Activated effector memory CD4-positive, alpha-beta T cell treated with Interleukin-2 at 50 U/mL for 16 hours (primary cell): ENCODE data around the gene UVSSA.
"Not testable (repeated sequence)": the region's sequence is repeated elsewhere in the genome, so short reads cannot be mapped to it uniquely, and the experiment has no call there.

ENCODE experiments used
- DNase-seq: peaks from one replicate; pipeline ENCODE4 v3.0.0-alpha.2; 2020

UVSSA gene

DNA sequence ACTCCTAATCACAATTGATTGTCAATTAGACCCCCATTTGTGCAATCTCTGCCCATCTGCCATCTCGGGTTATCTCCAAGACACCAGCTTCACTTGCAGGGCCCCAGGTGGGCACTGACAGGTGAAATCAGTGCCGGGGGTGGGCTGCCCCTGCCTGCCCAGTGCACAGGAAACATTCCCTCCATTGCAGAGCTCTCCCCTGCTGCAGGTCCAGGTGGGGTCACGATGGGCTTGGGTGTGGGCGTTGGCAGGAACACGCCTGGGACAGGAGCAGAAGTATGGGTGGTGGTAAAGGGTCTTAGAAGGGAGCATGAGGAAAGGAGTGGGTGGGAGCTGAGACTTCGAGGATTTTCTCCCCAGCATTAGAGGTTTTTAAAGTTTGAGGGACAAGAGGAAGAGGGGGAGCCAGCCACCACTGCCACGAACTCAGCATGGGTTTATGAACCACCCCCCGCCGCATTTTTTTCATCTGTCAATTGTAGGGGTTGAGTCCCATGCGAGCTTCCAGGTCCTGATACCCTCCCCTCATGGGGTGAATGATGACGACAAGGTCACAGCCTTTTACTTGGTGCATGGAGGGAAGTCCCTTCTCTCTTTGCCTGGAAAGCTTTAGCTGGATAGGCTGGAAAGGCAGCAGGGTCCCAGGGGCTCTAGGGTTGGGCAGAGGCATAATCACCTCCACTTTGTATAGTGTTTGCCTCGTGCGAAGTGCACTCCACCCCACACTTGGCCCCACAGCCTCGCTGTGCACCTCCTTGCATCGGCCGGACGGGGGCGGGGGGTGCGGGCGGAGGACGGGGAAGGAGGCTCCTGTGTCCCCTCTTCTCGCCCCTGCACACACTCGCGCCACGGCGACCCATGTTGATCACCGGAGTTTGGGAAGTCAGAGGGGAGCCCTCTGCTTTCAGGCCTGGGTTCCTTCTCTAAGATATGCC lies 62.8 kb downstream of the UVSSA start:
- no peak for DNase-seq

DNA sequence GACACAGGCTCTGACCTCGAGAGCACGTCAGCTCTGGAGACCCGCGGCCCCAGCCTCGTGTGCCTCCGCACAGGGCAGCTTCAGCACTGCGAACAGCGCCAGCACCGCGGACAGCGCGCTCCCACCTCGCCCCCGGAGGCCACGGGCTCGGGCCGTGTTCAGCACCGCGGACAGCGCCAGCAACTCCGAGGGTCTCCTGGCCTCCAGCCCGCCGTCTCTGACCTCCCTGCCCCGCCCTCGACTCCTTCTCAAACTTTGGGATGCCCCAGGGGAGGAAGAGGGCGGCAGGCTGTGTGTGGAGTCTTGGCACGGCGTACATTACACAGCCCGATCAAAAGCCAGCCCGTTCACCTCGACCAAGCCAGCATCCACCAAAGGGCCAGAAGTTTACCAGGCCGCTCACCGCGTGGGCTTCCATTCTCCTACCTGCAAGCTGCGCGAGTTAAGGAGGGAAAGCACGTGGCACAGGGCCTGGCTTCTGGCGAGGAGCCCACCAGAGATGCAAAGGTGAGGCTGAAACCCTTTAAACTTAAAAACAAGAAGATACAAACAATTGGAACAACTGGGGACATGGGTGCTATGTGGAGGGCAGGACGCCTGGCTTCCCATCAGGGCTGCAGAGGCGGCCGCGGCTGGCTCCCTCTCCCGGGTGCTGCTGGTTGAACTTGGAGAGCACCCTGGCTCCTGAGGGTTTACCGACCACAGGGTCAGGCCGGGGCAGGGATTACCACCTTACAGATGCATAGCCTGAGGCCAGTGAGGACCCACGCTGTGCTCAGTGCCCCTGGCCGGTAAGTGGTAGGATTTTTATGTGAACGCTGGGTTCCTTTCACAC lies 63.7 kb downstream of the UVSSA start:
- DNase-seq = no peak

DNA sequence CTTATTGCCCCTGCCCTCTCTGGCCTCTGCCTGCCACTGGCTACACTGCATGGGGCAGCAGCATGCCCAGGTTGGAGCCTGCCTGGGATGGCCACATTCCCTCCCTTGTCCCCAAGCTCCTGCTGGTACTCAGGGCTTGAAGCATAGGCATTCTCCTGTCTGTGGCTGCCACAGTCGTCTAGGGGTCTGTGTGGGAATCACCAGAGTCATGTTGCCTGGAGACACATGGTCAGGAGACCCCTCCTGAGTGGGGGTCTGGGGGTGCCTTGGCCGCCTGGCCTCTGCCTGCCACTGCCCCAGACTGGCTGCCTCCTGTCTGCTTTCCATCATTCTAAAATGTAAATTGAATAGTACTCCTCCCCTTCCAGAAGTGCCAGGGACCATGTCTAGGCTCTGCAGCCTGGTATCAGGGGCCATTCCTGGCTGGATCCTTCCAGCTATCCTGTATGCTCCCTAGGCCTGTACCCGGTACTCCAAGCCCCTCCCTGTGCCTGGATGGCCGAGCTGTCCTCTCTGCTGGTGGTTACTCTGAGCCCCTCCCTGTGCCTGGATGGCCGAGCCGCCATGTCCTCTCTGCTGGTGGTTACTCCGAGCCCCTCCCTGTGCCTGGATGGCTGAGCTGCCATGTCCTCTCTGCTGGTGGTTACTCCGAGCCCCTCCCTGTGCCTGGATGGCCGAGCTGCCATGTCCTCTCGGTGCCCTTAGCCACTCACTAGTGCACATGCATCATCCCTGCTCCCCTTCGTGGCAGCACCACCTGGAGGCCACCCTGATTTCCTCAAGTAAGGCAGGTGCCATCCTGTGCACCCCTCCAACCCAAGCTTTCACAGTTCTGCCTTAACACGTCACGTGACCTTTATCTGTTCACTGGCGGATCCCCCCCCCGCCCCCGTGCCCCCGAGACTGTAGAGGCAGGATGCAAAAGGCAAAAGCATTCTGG lies 64.7 kb downstream of the UVSSA start:
- DNase-seq = no peak

GRCh38 chr4:1412376-1413203 lies 65.6 kb downstream of the UVSSA start:
- DNase-seq = no peak

- no peak for DNase-seq
Observed at GRCh38 chr4:1413204-1413663, 66.2 kb downstream of the UVSSA start.

GRCh38 chr4:1413687-1414479 lies 66.9 kb downstream of the UVSSA start:
- no peak for DNase-seq

GRCh38 chr4:1414831-1415680 lies 68.0 kb downstream of the UVSSA start:
- no peak for DNase-seq

DNA sequence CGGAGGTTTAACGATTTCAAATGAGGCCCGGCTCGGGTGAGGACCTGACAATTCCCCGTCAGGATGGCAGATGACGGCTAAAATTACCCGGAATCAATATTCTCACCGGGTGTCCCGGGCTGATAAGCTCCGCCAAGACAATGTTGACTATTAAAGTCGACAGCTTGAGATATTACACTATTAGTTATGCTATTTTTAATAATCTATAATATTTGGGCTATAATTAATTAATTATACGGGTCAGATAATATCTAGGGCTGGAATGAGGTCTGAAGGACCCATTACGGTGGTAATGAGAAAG lies 68.6 kb downstream of the UVSSA start:
- DNase-seq = no peak

DNA sequence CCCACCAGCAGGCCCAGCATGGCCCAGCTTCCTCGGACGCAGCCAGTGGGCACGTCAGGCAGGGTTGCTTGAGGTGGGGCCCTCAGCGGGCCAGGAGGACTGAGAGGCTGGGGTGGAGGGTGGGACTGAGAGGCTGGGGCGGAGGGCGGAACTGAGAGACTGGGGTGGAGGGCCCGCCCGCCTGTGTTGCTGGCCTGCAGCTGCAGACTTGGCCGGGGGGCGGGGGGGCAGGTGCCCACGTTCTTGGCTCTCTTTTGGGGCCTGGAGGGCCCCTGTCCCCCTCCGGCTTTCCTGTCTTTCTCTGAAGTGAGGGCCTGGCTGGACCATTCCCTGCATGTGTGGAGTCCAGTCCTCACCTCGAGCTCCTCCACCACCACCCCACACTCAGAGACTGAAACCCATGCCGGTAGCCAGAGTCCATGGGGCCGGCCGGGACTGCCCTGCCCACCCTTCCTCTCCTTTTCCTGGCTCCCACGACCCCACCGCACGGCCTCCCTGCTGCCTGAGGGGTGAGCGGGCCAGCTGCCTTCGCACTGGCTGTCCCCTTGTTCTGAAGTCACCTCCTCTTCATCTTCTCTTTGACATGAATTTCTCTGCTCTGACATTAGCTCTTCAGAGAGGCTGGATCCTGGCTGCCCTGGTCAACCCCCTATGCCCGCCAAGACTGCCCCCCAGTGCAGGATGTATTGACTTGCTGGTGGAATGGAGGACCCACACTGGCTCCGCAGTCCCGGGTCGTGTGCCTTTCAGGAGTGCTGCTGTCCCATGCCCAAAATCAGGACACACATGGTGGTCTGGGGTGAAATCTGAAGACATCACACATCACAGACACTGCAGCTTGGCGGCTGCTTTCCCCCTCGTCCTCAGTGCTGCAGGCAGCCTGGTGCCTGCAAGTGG lies 69.3 kb downstream of the UVSSA start:
- DNase-seq = no peak

DNA sequence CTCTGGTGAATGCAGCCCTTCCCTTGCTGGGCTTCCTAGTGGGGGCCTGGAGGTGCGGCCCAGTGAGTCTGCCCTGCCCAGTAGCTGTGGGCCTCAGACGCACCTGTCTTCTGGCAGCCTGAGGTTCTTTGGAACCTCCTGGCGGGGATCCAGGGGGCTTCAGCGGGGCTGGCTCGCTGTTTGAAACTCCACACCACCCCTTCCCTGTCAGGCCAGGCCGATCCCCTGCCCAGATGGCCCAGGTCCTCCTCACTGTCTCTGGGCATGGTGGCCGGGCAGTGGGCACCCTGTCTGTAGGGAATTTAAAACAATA lies 69.9 kb downstream of the UVSSA start:
- no peak for DNase-seq

GRCh38 chr4:1417522-1418390 lies 70.7 kb downstream of the UVSSA start:
- no peak for DNase-seq

- DNase-seq = no peak
Observed at GRCh38 chr4:1418494-1419285, 71.7 kb downstream of the UVSSA start.

- DNase-seq = no peak
Observed at GRCh38 chr4:1419708-1420107, 72.7 kb downstream of the UVSSA start.

GRCh38 chr4:1421657-1422056 lies 74.6 kb downstream of the UVSSA start:
- no peak for DNase-seq

- DNase-seq = no peak
Observed at GRCh38 chr4:1427010-1427409, 80.0 kb downstream of the UVSSA start.

DNA sequence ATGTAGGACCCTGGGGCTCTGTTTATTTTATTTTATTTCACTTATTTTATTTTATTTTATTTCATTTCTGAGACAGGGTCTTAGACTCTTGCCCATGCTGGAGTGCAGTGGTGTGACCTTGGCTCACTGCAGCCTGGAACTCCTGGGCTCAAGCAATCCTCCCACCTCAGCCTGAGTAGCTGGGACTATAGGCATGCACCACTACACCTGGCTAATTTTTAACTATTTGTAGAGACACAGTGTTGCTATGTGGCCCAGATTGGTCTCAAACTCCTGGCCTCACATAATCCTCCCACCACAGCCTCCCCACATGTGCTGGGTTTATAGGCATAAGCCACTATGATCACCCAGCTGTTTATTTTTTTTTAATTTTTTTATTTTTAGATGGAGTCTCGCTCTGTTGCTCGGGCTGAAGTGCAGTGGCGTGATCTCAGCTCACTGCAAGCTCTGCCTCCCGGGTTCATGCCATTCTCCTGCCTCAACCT lies 96.7 kb downstream of the UVSSA start:
- DNase-seq = not testable (repeated sequence)
